NCI-H2107 treated with DMSO at 0.1 percent for 48 hours (cell line): ENCODE results near the gene SAP25.
"Not testable (repeated sequence)": the region's sequence is repeated elsewhere in the genome, so short reads cannot be mapped to it uniquely, and the experiment has no call there.

ENCODE experiments used
- DNase-seq: peaks from one replicate; lab custom pipeline; 2025; ENCODE audit not compliant: unreplicated experiment; lab: John Stamatoyannopoulos, UW

SAP25 gene

GRCh38 chr7:100576384-100576993, 2.8 kb upstream of the SAP25 start:
- no peak for DNase-seq

- DNase-seq = no peak
Measured at GRCh38 chr7:100575746-100576383, 2.2 kb upstream of the SAP25 start.

GRCh38 chr7:100575206-100575631, 1.5 kb upstream of the SAP25 start:
- DNase-seq = no peak

GRCh38 chr7:100574362-100575205, 884 bp upstream of the SAP25 start:
- no peak for DNase-seq

GRCh38 chr7:100572949-100573675, 588 bp downstream of the SAP25 start:
- DNase-seq = no peak

- no peak for DNase-seq
Measured at GRCh38 chr7:100572281-100572948, 1.3 kb downstream of the SAP25 start.

GRCh38 chr7:100571829-100572116, 1.9 kb downstream of the SAP25 start:
- DNase-seq = no peak

- no peak for DNase-seq
Measured at GRCh38 chr7:100570954-100571828, 2.5 kb downstream of the SAP25 start.

- DNase-seq = no peak
Measured at GRCh38 chr7:100568896-100569844, 4.5 kb downstream of the SAP25 start.

GRCh38 chr7:100568176-100568895, 5.4 kb downstream of the SAP25 start:
- no peak for DNase-seq

GRCh38 chr7:100567751-100568175, 5.9 kb downstream of the SAP25 start:
- DNase-seq = no peak

GRCh38 chr7:100567031-100567730, 6.5 kb downstream of the SAP25 start:
- DNase-seq = no peak

GRCh38 chr7:100566018-100566531, 7.6 kb downstream of the SAP25 start:
- no peak for DNase-seq

GRCh38 chr7:100565133-100565571, 8.5 kb downstream of the SAP25 start:
- DNase-seq = no peak

- not testable (repeated sequence) for DNase-seq
Measured at GRCh38 chr7:100564405-100564804, 9.3 kb downstream of the SAP25 start.

- peak; percentile 18 for DNase-seq
Measured at GRCh38 chr7:100563809-100564400, 9.8 kb downstream of the SAP25 start.

GRCh38 chr7:100563100-100563564, 10.6 kb downstream of the SAP25 start:
- no peak for DNase-seq
